Cerebellar nuclear complex (tissue), 1 donor: Measurements from ENCODE around the gene NFYC.

ENCODE experiments used
- DNase-seq, 2 experiments: peaks; one replicate each; lab custom pipeline; 2025; lab: John Stamatoyannopoulos, UW

The NFYC gene

DNA sequence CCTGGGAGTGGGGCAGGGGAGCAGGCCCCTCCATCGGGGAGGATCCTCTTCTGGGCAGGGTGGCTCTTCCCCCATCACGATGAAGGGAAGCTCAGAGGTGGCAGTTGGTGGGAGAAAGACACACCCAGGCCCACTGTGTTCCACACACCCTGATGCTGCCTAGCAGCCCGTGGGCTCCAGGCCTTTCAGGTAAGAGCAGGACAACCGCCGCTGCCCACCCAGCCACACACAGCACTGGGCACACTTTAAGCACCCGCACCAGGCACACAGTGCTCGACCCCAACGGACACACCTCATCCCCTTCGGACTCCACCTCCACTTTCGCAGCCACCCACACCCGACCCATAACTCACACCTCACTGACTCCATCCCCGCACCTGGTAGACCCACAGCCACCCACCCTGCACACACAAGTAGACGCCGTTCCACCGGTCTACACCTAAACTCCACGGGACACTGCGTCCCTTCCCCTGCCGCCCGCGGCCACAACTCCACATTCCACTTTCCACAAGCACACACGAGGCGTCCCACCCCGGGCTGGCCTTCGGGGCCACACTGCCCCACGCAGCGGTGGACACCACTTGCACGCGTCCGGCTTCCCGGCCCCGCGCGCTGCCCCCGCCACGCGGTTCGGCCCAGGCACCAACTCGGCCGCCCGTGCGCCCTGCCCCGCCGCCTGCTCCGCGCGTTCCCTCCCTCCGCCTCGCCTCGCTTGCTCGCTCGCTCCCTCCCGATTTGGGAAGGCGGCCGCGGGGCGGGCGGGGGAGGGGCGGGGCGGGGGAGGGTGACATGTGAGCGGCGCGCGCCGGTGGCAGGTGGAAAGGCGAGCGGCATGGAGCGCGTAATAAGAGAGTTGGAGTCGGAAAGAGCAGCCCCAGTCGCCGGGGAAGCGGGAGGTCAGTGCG, 91.7 kb downstream of the NFYC start, which contains the start of gene KCNQ4:
Gene KCNQ4, plus strand, starts transcription at position 787 of the 905 bp plus-strand sequence. CDS start 307 bp downstream, outside the sequence.
- DNase-seq, result no peak

DNA sequence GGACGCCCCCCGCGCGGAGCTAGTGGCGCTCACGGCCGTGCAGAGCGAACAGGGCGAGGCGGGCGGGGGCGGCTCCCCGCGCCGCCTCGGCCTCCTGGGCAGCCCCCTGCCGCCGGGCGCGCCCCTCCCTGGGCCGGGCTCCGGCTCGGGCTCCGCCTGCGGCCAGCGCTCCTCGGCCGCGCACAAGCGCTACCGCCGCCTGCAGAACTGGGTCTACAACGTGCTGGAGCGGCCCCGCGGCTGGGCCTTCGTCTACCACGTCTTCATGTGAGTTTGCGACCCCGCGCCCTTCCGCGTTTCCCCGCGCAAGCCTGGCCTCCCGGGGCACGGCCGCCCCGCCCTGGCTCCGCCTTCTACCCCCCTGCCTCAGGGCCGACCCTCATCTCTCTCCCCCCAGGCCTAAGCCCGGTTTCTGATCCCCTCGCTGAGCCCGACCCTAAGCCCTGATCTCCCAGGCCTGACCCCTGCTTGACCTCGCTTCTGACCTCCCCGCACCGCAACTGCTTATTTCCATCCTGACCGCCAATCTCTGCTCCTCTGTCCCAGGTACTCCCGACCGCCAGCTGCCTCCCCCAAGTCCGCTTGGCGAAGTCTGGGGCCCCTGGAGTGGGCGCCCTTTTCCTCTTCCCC, 92.8 kb downstream of the NFYC start:
- DNase-seq, result no peak

DNA sequence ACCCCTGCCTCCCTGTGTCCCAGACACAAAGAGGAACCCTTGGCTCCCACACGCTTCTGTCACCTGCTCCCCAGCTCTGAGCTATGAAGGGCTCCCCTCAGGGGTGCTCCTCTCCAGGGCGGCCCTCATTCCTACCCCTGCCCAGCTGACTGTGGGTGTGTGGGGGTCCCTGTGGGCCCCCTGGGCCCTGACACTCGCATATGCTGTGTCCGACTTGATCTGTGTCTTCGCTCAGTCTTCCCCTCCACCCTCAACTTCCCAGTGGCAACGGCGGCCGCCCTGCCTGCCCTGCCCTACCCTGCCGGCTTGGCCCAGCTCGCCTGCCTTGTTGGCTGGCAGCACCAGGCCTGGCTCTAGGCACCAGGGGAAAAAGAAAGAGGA, 93.3 kb downstream of the NFYC start:
- no peak for DNase-seq

DNA sequence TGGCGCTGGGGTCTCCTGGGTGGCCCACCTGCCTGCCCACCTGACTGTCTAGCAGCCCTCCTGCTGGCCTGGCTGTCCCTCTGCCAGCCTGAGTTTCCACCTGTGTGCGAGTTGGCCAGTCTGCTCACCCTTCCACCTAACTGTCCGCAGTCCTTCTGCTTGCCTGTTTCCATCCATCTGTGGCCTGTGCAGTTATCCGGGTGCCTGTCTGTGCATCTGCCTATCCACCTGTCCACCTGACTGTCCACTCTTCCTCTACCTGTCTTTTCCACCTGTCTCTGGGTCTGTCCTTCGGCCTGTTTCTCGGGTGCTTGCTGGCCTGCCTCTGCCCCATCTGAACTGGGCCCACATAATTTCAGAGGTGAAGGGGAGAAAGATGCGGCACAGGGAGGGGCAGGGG, 93.9 kb downstream of the NFYC start:
- no peak for DNase-seq

DNA sequence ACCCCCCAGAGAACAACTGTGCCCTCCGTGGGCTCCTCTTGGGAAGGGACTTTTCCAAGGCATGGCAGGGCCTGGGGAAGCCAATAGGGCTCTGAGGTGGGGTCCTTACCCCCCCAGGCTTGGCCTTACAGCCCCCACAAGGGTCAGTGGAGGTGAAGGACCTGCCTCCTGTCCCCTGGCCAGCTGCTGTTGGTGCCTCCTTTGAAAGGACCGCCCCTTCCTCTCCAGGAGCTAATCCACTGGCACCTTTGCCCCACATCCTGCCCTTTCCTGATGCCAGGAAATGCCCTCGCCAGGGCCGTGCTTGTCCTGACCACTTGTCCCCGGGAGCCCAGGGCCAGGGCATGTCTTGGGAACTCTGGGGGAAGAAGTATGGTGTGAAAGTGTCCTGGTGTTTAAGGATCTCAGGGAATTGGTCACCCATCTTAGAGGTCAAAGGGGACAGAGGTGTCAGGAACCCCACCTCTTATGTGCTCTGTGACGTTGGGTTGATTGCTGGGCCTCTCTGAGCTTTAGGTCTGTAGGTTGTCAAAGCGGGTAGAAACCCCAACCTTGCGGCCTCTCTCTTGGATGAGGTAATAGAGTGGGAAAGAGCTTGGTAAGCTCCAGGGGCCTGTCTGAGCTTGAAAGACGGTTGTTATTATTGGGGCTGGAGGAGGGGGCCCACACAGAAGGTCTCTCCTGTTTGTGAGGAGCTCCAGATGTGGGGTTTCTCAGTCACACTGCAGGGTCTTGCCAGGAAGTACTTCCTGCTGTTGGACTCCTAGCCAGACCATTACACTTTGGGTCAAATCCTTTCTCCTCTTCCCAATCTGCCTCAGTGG, 94.9 kb downstream of the NFYC start:
- DNase-seq, result no peak

DNA sequence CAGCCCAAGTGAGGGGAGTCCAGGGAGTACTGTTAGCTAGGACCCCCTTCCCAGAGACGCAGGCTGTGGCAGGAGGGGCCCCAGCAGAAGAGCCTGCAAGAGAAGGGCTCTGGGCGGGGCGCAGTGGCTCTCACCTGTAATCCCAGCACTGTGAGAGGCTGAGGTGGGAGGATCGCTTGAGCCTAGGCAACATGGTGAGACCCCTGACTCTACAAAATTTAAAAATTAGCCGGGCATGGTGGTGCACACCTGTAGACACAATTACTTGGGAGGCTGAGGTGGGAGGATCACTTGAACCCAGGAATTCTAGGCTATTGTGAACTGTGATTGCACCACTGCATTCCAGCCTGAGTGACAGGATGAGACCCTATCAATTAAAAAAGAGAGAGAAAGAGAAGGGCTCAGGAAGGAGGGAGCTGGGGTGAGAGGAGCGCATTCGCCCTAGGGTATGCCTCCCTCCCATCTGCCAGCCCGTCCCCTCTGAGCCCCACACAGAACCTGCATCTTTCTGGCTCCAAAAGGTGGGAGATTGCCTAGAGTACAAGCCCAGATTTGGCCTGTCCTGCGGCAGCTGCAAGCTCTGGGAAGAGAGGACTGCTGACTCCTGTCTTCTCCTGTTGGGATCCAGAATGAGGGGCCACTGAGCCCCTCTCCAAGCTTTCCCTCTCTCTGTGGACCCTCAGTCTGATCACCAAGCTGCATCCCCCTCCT, 95.6 kb downstream of the NFYC start:
- no peak for DNase-seq

DNA sequence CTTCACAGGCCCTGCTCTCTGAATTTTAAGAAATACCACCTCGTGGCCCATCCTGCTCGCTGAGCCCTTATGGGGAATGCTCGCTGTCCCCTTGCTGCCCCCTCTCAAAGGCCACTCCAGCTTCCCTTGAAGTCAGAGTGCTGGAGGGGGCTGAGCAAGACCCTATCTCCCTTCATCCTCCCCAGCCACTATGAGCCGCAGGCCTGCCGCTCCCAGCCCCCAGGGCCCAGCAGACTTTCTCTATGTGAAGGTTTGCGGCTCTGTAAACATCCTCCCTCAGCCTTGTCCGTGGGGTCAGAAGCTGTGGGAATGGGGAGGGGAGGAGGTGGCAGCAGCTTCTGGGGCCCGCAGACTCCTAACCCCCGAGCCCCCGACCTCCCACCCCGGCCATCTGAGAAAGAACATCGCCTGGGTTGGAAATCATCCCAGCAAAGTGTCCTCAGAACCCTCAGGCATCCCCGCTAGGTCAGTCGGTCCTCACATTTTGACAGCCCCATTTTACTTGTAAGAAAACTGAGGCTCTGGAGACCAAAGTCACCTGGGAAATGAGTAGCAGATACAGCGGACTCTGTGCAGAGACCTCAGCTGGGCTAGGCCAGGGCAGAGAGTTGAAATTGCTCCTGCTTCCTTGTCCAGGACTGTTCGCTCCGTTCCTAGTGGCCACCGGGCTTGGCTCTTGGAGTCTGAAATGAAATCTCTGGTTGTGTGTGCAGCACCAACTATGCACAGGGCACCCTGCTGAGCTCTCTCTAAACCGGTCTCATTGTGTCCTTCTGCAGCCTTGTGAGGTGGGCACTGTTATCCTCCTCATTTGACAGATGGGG, 96.4 kb downstream of the NFYC start:
- DNase-seq, result no peak

DNA sequence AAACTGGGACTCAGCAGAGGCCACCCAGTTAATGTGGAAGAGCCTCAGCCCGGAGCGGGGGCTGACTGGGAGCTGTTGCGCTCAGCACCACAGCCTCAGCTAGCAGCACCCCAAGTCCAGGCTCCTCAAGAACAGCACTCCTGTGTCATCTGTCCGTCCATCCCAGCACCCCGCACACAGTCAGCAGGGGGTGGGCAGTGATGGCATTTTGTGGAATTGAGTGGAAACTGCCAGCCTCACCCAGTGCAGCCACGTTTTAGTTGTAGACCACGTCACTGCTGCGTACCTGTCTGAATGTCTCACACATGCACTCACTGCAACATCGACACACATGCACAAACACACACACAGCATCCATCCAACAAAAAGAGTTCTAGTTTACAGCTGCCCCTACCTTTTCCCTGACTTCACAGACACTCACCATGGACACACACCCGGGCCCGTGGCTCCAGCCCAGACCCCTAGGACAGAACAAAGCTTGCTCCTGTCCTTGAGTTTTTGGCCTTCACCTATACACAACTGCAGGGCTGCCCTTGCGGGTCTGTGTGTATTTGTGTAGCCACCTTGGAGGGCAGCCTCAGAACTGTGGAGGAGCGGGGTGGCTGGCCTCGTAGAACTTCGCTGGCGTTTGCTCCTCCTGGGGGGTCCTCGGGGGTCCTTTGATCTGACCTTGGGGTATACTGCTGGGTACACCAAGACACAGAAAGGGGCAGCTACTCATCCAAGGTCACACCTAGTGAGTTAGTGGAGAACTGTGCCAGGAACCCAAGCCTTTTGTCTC, 97.2 kb downstream of the NFYC start:
- DNase-seq, result no peak

DNA sequence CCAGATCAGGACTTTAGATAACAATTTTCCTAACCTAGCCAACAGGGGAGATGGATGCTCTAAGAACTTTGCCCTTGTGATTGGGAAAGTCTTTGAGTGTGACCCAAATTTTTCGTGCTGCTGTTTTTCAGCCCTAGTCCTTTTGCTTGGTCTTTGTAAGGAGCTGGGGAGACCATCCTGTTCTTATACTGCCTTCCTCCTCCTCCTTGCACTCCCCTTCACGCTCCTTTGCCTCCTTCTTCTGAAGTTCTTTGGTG, 97.8 kb downstream of the NFYC start:
- DNase-seq, result no peak

DNA sequence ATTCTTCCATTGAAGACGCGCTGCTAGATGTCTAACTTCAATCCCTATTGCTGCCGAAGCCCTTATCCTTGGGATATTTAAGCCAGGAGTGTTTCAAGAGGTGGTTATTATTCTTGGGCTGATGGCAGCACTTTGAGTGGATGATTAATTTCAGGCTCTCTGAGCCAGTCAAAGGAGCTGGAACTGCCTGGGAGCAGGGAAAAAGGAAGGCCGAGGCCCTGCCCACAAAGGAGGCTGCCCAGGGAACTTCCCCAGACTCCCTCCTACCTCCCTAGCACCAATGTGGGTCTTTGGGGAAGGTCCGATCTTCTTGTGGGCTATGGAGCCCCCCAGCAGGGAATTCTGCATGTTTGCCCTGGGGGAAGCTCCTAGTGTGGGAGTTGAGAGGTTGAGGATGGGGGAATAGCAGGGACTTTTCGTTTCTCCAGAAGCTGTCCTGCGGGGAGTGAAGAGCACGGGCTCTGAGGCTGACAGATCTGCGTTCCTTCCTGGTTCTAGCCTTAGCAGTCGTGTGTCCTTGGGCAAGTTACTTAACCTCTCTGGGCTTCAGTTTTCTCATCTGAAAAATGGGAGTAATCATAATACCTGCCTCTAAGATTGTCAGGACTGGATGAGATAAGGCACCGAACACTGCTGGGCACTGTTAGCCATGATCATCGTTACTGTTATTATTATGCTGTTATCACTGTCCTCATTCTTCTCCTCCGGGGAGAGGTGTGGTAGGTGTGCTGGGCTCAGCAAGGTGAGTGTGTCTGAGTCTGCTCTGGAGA, 98.3 kb downstream of the NFYC start:
- no peak for DNase-seq

DNA sequence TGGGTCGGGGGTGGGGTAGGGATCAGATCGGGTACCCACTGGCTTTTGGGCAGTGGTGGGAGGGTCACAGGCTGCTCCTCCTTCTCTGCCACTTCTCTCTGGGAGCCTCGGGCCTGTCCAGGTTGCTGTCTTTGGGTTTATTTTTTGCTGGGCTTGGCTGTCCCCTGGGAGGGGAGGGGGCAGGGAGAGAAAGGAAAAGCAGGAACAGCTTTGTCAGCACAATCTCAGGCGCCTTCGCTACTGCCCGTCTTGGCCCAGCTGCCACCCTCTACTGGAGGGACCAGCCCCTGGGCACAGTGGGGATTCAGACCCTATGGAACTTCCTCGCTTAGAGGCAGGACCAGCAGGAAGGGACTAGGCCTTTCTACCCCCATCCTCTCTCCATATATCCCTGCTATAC, 100.5 kb downstream of the NFYC start:
- no peak for DNase-seq

DNA sequence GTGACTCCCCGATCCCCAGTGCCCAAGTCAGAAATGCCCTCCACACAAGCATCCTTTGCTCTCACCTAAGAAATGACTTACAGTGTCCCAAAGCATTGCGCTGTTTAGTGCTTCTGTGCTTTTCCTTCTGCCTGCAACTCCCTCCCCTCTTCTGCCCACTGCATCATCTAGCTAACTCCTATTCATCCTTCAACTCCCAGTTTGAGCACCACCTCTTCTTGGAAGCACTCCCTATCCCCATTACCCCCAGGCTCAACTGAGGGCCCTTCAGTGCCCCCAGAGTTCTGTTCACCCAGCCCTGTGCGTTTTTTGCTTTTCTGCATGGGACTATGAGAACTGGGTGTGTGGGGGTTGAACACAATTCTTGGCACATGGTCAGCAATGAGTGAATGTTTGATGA, 102.1 kb downstream of the NFYC start:
- DNase-seq, result no peak

DNA sequence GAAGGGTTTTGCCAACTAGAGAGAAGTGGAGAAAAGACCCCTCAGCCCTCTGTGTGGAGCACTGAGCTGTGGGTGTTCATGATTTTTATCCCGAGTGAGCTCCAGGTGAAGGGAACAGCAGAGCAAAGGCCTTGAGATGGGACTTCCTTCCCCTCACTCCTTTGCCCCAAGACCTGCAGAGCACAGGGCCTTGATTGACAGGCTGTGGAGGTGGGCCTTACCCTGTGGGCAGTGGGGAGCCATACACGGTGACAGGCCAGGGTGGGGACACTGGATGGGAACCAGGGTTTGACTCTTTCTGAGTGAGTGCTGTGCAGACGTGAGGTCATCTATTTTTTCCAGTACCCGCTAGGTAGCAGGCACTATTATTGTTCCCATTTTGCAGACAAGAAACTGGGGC, 102.5 kb downstream of the NFYC start:
- DNase-seq, result no peak

DNA sequence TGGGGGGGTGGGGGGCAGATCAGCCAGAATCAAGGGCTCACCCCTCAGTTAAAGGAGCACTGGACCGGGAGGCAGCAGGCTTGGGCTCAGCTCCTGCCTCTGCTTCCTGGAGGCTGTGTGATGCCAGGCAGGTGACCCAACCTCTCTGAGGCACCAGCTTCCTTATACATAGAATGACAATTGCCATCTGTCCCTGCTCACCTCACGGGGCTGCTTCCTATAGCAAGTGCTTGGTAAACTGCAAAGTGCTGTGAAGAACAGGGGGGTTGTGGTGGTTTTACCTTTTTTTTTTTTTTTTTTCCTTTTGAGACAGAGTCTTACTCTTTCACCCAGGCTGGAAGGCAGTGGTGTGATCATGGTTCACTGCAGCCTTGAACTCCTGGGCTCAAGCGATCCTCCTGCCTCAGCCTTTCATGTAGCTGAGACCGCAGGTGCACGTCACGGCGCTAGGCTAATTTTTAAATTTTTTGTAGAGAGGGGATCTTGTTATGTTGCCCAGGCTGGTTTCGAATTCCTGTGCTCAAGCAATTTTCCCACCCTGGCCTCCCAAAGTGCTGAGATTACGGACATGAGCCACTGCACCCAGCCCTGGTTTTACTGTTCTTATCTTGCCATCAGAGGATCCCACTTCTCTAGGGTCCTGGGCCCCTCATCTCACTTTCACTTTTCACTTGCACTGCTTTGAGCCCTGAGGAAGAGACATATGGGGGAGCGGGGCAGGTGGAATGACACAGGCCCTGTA, 103.6 kb downstream of the NFYC start:
- no peak for DNase-seq

DNA sequence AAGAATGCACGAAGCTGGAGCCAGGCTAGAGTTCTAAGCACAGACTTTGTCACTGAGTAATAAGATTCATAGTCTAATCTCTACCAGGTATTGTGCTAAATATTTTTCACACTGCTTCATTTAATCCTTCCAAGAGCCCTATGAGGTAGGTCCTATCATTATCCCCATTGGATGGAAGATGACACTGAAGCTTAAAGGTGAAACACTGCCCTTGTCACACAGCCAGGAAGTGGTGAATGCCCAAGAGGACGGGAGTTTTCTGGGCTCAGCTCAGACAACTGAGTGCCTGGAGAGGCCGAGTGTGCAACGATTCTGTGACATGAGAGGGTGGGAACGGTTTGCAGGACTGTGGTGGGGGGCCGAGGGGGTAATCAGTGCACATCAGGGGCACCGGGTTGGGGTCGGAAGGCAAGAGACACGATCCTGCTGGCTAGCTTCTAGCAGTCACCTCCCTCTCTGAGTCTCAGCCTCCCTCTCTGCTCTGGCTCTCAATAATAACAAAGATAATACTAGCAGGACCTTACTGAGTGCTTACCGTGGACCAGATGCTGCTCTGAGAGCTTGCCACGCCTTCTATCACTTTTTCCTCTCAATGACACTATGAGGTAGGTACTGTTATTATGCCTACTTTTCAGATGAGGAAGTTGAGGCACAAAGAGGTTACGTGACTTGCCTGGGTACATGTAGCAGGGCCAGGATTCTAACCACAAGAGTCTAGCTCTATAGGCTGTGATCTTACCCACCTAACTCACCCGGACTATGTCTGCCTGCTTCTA, 104.5 kb downstream of the NFYC start:
- no peak for DNase-seq

DNA sequence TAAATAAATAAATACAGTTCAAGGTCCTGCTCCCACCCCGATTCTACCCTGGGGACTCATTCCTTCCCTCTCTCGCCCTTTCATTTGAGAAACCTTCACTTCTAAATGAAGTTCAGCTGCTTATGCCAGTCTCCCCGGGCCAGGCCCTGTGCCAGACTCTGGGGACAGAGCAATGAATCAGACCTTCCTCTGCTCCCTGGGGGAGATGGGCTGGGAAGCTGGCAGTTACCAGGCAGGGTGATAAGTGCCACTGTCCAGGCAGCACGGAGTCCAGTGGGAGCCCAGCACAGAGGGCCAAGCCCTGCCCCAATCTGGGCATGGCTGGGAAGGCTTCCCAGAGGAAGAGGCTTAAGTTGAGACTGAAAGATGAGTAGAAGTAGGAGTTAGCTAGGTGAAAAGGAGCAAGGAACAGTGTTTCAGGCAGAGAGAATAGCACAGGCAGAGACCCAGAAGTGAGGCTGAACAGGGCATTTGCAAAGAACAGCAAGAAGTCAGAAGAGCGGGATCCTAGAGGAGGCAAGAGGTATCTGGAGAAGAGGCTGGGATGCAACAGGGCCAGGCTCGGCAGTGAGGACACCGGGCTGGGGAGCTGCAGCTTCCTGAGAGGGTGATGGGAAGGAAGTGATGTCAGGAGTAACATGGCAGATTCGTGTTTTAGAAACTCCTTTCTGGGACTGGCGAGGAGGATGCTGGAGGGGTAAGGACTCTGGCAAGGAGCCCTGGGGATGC, 105.6 kb downstream of the NFYC start:
- no peak for DNase-seq

DNA sequence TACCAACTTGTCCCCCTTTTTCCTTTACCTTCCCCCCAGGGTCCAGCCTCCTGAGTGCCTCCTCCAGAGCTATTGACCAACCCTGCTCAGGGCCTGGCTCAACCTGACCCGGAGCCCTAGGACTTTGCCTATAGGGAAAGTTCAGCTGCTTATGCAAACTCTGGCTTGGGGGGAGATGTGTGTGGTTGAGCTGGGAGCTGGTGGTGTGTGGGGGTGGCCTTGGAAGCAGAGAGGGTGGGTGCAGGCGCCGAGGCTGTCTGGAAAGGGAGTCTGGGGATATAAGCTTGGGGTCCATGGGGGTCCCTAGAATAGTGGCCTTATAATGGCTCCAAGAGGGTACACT, 106.1 kb downstream of the NFYC start:
- DNase-seq, result no peak
